GM12878 (cell line): ENCODE measurements around the gene GBX1. TPM values are rescaled to one million over a fixed set of nuclear protein-coding genes. Genes with fewer than 3 reads are reported as not detected.

Experiments
- ATAC-seq: fragments of 200-7000 bp; cut with Tn5 transposase; 3 replicates; pipeline ENCODE4 v1.9.1; 2020; ENCODE audit warnings: mild to moderate bottlenecking, moderate library complexity
- BruUV-seq: library from RNA; stranded (reverse); fragments of 400-500 nt; replicated peaks from 2 replicates; lab custom pipeline; 2021; lab: Mats Ljungman, UMichigan
- CTCF ChIA-PET: fragments of 300-600 bp; sonication (Branson Sonifier 250); formaldehyde crosslinking; extraction: SDS; loops from one replicate; lab custom pipeline; 2021; ENCODE audit warnings: inconsistent platforms; lab: Yijun Ruan, JAX
- POLR2A ChIA-PET: fragments of 350-600 bp; formaldehyde crosslinking; extraction: SDS; loops from one replicate; lab custom pipeline; 2021; ENCODE audit warnings: inconsistent platforms; lab: Charles Lee
- RAD21 ChIA-PET: fragments of 300-600 bp; sonication (Branson Sonifier 250); formaldehyde crosslinking; loops from one replicate; lab custom pipeline; 2023; ENCODE audit warnings: antibody characterized with exemption; ENCODE audit not compliant: unreplicated experiment; lab: Charles Lee
- SMC1A ChIA-PET: fragments of 300-600 bp; sonication (Branson Sonifier 250); formaldehyde crosslinking; loops from one replicate; lab custom pipeline; 2023; ENCODE audit not compliant: unreplicated experiment, uncharacterized antibody; lab: Charles Lee
- DNase-seq: peaks from one replicate; pipeline ENCODE4 v3.0.0-alpha.2; 2011; ENCODE audit warnings: low read depth, low spot score
- FAIRE-seq: peaks from 3 replicates; lab custom pipeline; 2011; peaks lifted over from hg19 to GRCh38; lab: Jason Lieb, UNC
- H2AFZ ChIP-seq: 2 replicates; pipeline ENCODE4 v1.6.0; 2011; ENCODE audit warnings: low read depth, low read length, control low read depth; ENCODE audit not compliant: control insufficient read depth
- H3K27ac ChIP-seq: 2 replicates; pipeline ENCODE4 v1.5.1; 2011; ENCODE audit warnings: control low read depth; ENCODE audit not compliant: control insufficient read depth, insufficient read depth
- H3K27me3 ChIP-seq, 2 experiments: replicated peaks in 1 of 2; 2 replicates each; pipeline versions ENCODE4 v1.6.0 to v1.6.1; 2011; ENCODE audit warnings: low read length in 1 of 2; ENCODE audit not compliant: control insufficient read depth in 2 of 2, insufficient read depth in 2 of 2
- H3K36me3 ChIP-seq, 2 experiments: 2 replicates each; pipeline ENCODE4 v1.5.1; 2011; ENCODE audit warnings: low read length in 1 of 2; ENCODE audit not compliant: control insufficient read depth in 2 of 2, insufficient read depth in 2 of 2
- H3K4me1 ChIP-seq: 2 replicates; pipeline ENCODE4 v1.6.1; 2011; ENCODE audit warnings: mild to moderate bottlenecking, low read length, moderate library complexity, mixed read lengths; ENCODE audit not compliant: control insufficient read depth, insufficient read depth
- H3K4me2 ChIP-seq: 2 replicates; pipeline ENCODE4 v1.6.0; 2011; ENCODE audit warnings: control low read depth; ENCODE audit not compliant: control insufficient read depth, insufficient read depth
- H3K4me3 ChIP-seq: fragments of 200-600 bp; sonication (generic); 2 replicates; pipeline ENCODE4 v1.5.1; 2016
- H3K79me2 ChIP-seq: 2 replicates; pipeline ENCODE4 v1.6.0; 2011; ENCODE audit warnings: low read length; ENCODE audit not compliant: control insufficient read depth, insufficient read depth
- H3K9ac ChIP-seq: 2 replicates; pipeline ENCODE4 v1.8.0; 2011; ENCODE audit warnings: low read length, control low read depth, mixed read lengths; ENCODE audit not compliant: control insufficient read depth, insufficient read depth
- H3K9me3 ChIP-seq: replicated peaks from 3 replicates; pipeline ENCODE4 v1.5.1; 2011; ENCODE audit warnings: mild to moderate bottlenecking, low read length; ENCODE audit not compliant: control insufficient read depth, insufficient read depth
- H4K20me1 ChIP-seq: 2 replicates; pipeline ENCODE4 v1.6.0; 2011; ENCODE audit not compliant: control insufficient read depth, insufficient read depth
- HDAC6 ChIP-seq: fragments of 200-600 bp; sonication (generic); IDR thresholded peaks from one replicate; pipeline ENCODE4 v1.8.0; 2017; ENCODE audit warnings: antibody characterized with exemption; ENCODE audit not compliant: unreplicated experiment
- HSF1 ChIP-seq: fragments of 150-350 bp; IDR thresholded peaks from 2 replicates; pipeline ENCODE4 v1.6.1; 2014; ENCODE audit warnings: mild to moderate bottlenecking, low read depth, low read length
- IKZF1 ChIP-seq: fragments of 450-650 bp; conservative IDR thresholded peaks from 2 replicates; pipeline ENCODE4 v1.6.1; 2017; ENCODE audit warnings: antibody characterized with exemption, mild to moderate bottlenecking
- NR2C2 ChIP-seq: IDR thresholded peaks from 2 replicates; pipeline ENCODE4 v1.6.1; 2011; ENCODE audit warnings: borderline replicate concordance, low read depth; ENCODE audit not compliant: control insufficient read depth, insufficient read length
- RB1 ChIP-seq: fragments of 450-650 bp; formaldehyde crosslinking; IDR thresholded peaks from 2 replicates; pipeline ENCODE4 v1.6.1; 2017; ENCODE audit warnings: mild to moderate bottlenecking, borderline replicate concordance
- ZBED1 ChIP-seq: IDR thresholded peaks from 2 replicates; pipeline ENCODE4 v1.6.1; 2016; ENCODE audit warnings: borderline replicate concordance
- ZNF687 ChIP-seq: fragments of 450-650 bp; IDR thresholded peaks from 2 replicates; pipeline ENCODE4 v1.6.1; 2017; ENCODE audit warnings: mild to moderate bottlenecking, moderate library complexity
- WGBS: methylation state at CpG from one replicate; pipeline ENCODE4 v1.1.6; 2016; ENCODE audit warnings: low lambda C conversion rate; ENCODE audit not compliant: insufficient replicate concordance, insufficient coverage; ENCODE audit errors: missing lambda C conversion rate; 5-methylcytosine and 5-hydroxymethylcytosine counted together
- in situ Hi-C: fragments of 300-500 bp; cut with MboI; formaldehyde crosslinking; loops from 9 replicates; pipeline ENCODE4 v1.14.3; 2018; ENCODE audit warnings: mixed read lengths
- intact Hi-C: fragments of 100-400 bp; cut with micrococcal nuclease; formaldehyde crosslinking; loops from one replicate; pipeline ENCODE4 v1.14.2; 2022; ENCODE audit not compliant: unreplicated experiment
- polyA plus RNA-seq, 11 experiments: library from polyadenylated mRNA; depleted of rRNA in 4 of 11; unstranded in 6 of 11; stranded (reverse) in 5 of 11; fragments of >200 nt; fragmentation: Nextera tagmentation in 4 of 11; fragmentation: Illumina TruSeq in 1 of 11; extraction: Ambion mirVana in 4 of 11; extraction: Trizol in 1 of 11; gene quantifications; 1 replicate in 1 of 11; 2 replicates in 10 of 11; pipeline versions ENCODE4 v1.2.1 to v1.2.3, GENCODE V29; 2011 to 2016; ENCODE audit warnings: inconsistent platforms in 2 of 11, missing spikeins in 2 of 11, low read depth in 1 of 11
- total RNA-seq, 4 experiments: library from RNA; depleted of rRNA in 3 of 4; stranded (reverse); fragments of >200 nt in 3 of 4; fragmentation: Illumina TruSeq in 1 of 4; extraction: Trizol in 1 of 4; gene quantifications; 2 replicates each; pipeline versions ENCODE4 v1.2.1 to v1.2.3, GENCODE V29; 2013 to 2021

GBX1 gene
- total and polyA plus RNA-seq, 10 of the 15 experiments (the other 5 are each of a cell fraction or from before 2014, with no cell fraction given): not detected

DNA sequence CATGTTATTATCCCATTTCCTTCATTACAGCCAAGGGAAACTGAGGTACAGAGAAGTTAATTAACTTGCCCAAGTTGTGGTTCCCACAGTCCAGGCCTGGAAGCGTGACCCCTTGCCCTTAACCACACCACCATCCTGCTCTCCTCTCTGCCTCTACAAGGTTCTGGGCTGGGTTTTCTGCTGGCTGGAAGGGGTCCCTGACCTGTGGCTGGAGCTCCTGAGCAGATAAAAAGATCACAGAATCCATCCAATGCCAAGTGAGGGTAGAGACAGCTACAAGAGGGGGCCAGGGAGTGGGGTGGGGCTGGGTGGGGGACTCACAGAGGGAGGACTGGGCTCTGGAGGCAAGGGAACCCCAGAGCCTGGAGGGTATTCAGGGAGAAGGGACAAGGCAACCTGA is 9.8 kb upstream of the GBX1 start (continued):
- TF ChIP-seq HSF1 (no peak), IKZF1 (no peak), ZNF687 (no peak), HDAC6 (no peak), NR2C2 (no peak)

GRCh38 chr7:151176401-151176800 is 8.9 kb upstream of the GBX1 start:
- Histone ChIP-seq H3K27ac (no peak overlapping the region), H3K4me2 (no peak overlapping the region), H4K20me1 (no peaks in the 10 kb centered on the region), H3K79me2 (no peaks in the 10 kb centered on the region), H3K4me1 (no peaks in the 10 kb centered on the region), H2AFZ (no peak overlapping the region), H3K36me3 (no peaks in the 10 kb centered on the region), H3K4me3 (no peak overlapping the region), H3K9me3 (no peaks in the 10 kb centered on the region), H3K27me3 (peaks cover 4% of the 10 kb centered on the region in 2 experiments), H3K9ac (no peak overlapping the region)
- DNase-seq: no peak
- intact Hi-C loops (no loop called here), in situ Hi-C loops (no loop called here)
- POLR2A ChIA-PET: no interaction called here
- no peak for ATAC-seq
- CTCF ChIA-PET: interaction anchor here (0.7 to 1.5 kb wide), 2 partner anchors 11 to 28 kb away, joined by 3 read pairs; no protein-coding TSS in a partner anchor
- TF ChIP-seq ZBED1: no peak
- no peak for TF ChIP-seq RB1
- SMC1A ChIA-PET: no interaction called here
- no peak for FAIRE-seq
- RAD21 ChIA-PET: no interaction called here
- WGBS: 65% methylated on average over 9 of the region's 9 CpGs
- no TSS peak for BruUV-seq
